Gastrocnemius medialis (tissue), 4 donors: ENCODE data around the gene GSTP1. TPM values are rescaled to one million over a fixed set of nuclear protein-coding genes. Genes with fewer than 3 reads are reported as not detected.
"Not testable (repeated sequence)": the region's sequence is repeated elsewhere in the genome, so short reads cannot be mapped to it uniquely, and the experiment has no call there.

ENCODE experiments used
- ATAC-seq, 2 donors: fragments of 150-250 bp; one replicate each; pipeline ENCODE4 v1.9.1; 2016
- DNase-seq, 2 donors: peaks; one replicate each; pipeline ENCODE4 v3.0.0-alpha.2; 2019
- H3K27ac ChIP-seq, 4 donors: fragments of 200-600 bp; sonication (generic); 1 replicate in 1 of 4; 2 replicates in 3 of 4; pipeline ENCODE4 v1.5.1; 2016 to 2018; ENCODE audit warnings: mild to moderate bottlenecking in 2 of 4, moderate library complexity in 1 of 4
- H3K27me3 ChIP-seq, 3 donors: fragments of 200-600 bp; sonication (generic) in 2 of 3; 1 replicate in 1 of 3; 2 replicates in 2 of 3; pipeline versions ENCODE4 v1.5.1 to v1.6.0; 2016 to 2019; ENCODE audit warnings: mild to moderate bottlenecking in 1 of 3, moderate library complexity in 1 of 3
- H3K36me3 ChIP-seq, 2 donors: fragments of 200-600 bp; sonication (generic) in 1 of 2; one replicate each; pipeline ENCODE4 v1.5.1; 2017 to 2018
- H3K4me1 ChIP-seq, 2 donors: fragments of 200-600 bp; sonication (generic) in 1 of 2; one replicate each; pipeline ENCODE4 v1.5.1; 2016 to 2017; ENCODE audit warnings: mild to moderate bottlenecking in 2 of 2
- H3K4me3 ChIP-seq, 4 donors: fragments of 200-600 bp; sonication (generic) in 3 of 4; 1 replicate in 1 of 4; 2 replicates in 3 of 4; pipeline ENCODE4 v1.5.1; 2016 to 2019; ENCODE audit warnings: mild to moderate bottlenecking in 2 of 4
- H3K9me3 ChIP-seq, 3 donors: fragments of 200-600 bp; sonication (generic) in 2 of 3; 1 replicate in 1 of 3; 2 replicates in 2 of 3; pipeline ENCODE4 v1.5.1; 2016 to 2019
- POLR2A ChIP-seq, 2 donors: fragments of 450-650 bp; IDR thresholded peaks; one replicate each; pipeline ENCODE4 v1.6.1; 2017; ENCODE audit warnings: antibody characterized with exemption in 2 of 2, mild to moderate bottlenecking in 2 of 2, moderate library complexity in 2 of 2
- in situ Hi-C, 4 donors: fragments of 200-750 bp; cut with MboI; loops; one replicate each; pipeline versions ENCODE4 v1.15.0 to v1.8.0; 2017; ENCODE audit warnings: low sequenced_read_pairs in 4 of 4
- intact Hi-C: fragments of 100-400 bp; cut with DNase I; formaldehyde crosslinking; loops from one replicate; pipeline ENCODE4 v1.15.1; 2023; ENCODE audit warnings: low total_unique reads
- total RNA-seq, 4 donors: library from RNA; depleted of rRNA; stranded (reverse); fragments of >200 nt; gene quantifications; one replicate each; pipeline versions ENCODE4 v1.1.0 to v1.2.3, GENCODE V29; 2016
- TF ChIP-seq, protein P1 (sequence below), 5 experiments: fragments of 450-650 bp in 3 of 5; fragments of 200-600 bp in 2 of 5; sonication (generic) in 2 of 5; IDR thresholded peaks in 4 of 5; conservative IDR thresholded peaks in 1 of 5; 1 replicate in 4 of 5; 2 replicates in 1 of 5; pipeline ENCODE4 v1.5.1; 2016 to 2019; ENCODE audit warnings: antibody characterized with exemption in 5 of 5, mild to moderate bottlenecking in 3 of 5, moderate library complexity in 3 of 5

The GSTP1 gene
- total RNA-seq, 4 donors from 2014 or later: 316 to 866 (median 549) TPM

DNA sequence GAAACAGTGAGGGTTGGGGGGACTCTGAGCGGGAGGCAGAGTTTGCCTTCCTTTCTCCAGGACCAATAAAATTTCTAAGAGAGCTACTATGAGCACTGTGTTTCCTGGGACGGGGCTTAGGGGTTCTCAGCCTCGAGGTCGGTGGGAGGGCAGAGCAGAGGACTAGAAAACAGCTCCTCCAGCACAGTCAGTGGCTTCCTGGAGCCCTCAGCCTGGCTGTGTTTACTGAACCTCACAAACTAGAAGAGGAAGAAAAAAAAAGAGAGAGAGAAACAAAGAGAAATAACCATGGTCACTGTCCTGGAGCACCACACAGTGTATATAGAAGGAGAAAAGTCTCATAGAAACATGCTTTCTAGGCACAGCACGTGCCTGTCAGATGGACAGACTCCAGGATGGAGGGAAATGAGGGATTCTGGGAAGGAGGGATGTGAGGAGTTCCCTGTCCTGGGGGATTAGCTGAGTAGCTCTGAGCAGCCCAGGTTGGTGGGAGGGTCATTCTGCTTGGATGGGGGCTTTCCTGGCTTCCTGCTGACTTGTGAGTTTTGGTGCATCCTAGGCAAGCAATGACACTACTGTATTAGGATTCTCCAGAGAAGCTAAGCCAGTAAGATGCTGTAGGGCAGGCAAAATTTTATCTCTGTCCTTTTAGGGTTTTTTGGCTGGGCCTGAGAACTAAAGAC, 3.1 kb downstream of the GSTP1 start:
- intact Hi-C loops: loop anchor here (10.0 kb wide), 3 partner anchors 162 to 472 kb away; partner anchors contain the start of genes KDM2A, NDUFS8, RPS6KB2 and TCIRG1
- DNase-seq (no peak), ATAC-seq (no peak)
- H3K4me1 ChIP-seq: peaks cover 12 to 16% of the 10 kb centered on the region in 2 donors
- peaks cover 0 to 40% of the 10 kb centered on the region in 2 donors for H3K36me3 ChIP-seq
- H3K9me3 ChIP-seq: no peaks in the 10 kb centered on the region
- H3K27ac ChIP-seq: peak overlapping the region in 1 of 4 donors; percentile 41
- no peak for TF ChIP-seq POLR2A (IDR thresholded peaks at IDR 0.05)
- TF ChIP-seq, protein P1, sequence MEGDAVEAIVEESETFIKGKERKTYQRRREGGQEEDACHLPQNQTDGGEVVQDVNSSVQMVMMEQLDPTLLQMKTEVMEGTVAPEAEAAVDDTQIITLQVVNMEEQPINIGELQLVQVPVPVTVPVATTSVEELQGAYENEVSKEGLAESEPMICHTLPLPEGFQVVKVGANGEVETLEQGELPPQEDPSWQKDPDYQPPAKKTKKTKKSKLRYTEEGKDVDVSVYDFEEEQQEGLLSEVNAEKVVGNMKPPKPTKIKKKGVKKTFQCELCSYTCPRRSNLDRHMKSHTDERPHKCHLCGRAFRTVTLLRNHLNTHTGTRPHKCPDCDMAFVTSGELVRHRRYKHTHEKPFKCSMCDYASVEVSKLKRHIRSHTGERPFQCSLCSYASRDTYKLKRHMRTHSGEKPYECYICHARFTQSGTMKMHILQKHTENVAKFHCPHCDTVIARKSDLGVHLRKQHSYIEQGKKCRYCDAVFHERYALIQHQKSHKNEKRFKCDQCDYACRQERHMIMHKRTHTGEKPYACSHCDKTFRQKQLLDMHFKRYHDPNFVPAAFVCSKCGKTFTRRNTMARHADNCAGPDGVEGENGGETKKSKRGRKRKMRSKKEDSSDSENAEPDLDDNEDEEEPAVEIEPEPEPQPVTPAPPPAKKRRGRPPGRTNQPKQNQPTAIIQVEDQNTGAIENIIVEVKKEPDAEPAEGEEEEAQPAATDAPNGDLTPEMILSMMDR (IDR thresholded peaks at IDR 0.05 in 4 of 5, conservative IDR thresholded peaks at IDR 0.05 in 1 of 5): no peak
- no peak overlapping the region for H3K4me3 ChIP-seq
- no peaks in the 10 kb centered on the region for H3K27me3 ChIP-seq
- in situ Hi-C loops: no loop called here

DNA sequence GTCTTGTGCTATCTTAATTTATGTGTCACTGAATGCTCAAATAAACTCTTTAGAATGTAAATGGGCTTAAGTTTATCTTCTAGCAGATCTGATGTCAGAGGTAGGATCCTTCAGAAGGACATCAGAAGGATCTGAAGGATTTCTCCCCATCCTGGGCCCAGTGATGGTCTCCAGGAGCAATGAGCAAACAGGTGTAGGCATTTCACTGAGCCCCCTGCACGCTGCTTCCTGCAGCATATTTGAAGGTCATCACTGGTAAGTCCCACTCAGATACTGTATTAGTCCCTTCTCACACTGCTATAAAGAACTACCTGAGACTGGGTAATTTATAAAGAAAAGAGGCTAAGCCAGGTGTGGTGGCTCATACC, 4.5 kb downstream of the GSTP1 start:
- Histone ChIP-seq H3K4me1 (peaks cover 6 to 8% of the 10 kb centered on the region in 2 donors), H3K27ac (no peak overlapping the region), H3K36me3 (peaks cover 0 to 40% of the 10 kb centered on the region in 2 donors), H3K9me3 (no peaks in the 10 kb centered on the region), H3K4me3 (no peak overlapping the region), H3K27me3 (no peaks in the 10 kb centered on the region)
- no peak for TF ChIP-seq POLR2A (IDR thresholded peaks at IDR 0.05)
- TF ChIP-seq, protein P1 (IDR thresholded peaks at IDR 0.05 in 4 of 5, conservative IDR thresholded peaks at IDR 0.05 in 1 of 5): no peak
- intact Hi-C loops (loop anchor here (10.0 kb wide), 3 partner anchors 163 to 473 kb away; partner anchors contain the start of genes KDM2A, NDUFS8, RPS6KB2 and TCIRG1), in situ Hi-C loops (no loop called here)
- DNase-seq: no peak
- no peak for ATAC-seq

DNA sequence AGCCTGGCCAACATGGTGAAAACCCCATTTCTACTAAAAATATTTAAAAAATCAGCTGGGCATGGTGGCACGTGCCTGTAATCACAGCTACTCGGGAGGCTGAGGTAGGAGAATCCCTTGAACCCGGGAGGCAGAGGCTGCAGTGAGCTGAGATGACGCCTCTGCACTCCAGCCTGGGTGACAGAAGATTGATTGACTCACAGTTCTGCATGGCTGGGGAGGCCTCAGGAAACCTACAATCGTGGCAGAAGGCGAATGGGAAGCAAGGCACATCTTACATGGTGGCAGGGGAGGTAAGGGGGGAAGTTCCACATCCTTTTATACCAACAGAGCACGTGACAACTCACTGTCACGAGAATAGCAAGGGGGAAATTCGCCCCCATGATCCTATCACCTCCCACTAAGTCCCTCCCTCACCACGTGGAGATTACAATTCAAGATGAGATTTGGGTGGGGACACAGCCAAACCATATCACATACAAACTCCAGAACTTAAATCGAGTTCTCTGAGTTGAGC, 5.3 kb downstream of the GSTP1 start:
- H3K4me1 ChIP-seq, DNase-seq, H3K27me3 ChIP-seq, H3K4me3 ChIP-seq, H3K9me3 ChIP-seq, H3K27ac ChIP-seq, ATAC-seq, in situ Hi-C loops: not testable (repeated sequence)
- intact Hi-C loops: loop anchor here (10.0 kb wide), 3 partner anchors 164 to 474 kb away; partner anchors contain the start of genes KDM2A, NDUFS8, RPS6KB2 and TCIRG1
- H3K36me3 ChIP-seq: peaks cover 0 to 40% of the 10 kb centered on the region in 2 donors

DNA sequence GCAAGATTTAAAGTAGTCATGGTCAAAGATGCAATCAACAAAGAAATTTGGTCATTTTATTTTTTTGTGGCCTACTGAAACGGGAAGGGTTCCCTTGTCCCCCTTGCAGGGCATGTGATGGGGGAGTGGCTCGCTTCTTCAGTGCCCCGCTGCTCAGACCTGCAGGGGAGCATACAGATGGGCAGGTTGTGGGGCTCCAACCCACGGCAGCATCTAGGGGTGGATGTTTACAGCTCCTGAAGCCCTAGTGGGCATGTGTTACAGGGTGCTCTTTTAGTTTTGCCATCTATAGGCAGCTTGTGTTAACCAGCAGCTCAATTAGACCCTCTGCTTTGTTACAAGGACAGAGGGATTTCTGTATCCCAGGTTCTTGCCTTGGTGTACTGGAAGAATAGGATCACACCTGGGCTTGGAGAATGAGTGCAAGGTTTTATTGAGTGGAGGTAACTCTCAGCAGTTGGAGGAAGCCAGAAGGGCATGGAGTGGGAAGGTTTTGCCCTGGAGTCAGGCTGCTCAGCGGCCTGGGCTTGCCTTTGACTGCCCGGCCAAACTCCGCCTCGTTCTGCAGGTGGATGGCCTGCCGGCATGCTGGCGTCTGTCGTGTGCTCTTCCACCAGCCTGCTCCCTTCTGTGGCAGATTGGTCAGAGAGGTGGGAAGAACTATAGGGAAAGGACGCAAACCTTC, 9.4 kb downstream of the GSTP1 start:
- Histone ChIP-seq H3K27me3 (no peaks in the 10 kb centered on the region), H3K9me3 (no peaks in the 10 kb centered on the region), H3K4me1 (no peaks in the 10 kb centered on the region), H3K4me3 (no peak overlapping the region), H3K27ac (no peak overlapping the region), H3K36me3 (peaks cover 0 to 10% of the 10 kb centered on the region in 2 donors)
- TF ChIP-seq, protein P1 (IDR thresholded peaks at IDR 0.05 in 4 of 5, conservative IDR thresholded peaks at IDR 0.05 in 1 of 5): no peak
- no peak for TF ChIP-seq POLR2A (IDR thresholded peaks at IDR 0.05)
- in situ Hi-C loops (no loop called here), intact Hi-C loops (no loop called here)
- ATAC-seq (no peak), DNase-seq (no peak)

DNA sequence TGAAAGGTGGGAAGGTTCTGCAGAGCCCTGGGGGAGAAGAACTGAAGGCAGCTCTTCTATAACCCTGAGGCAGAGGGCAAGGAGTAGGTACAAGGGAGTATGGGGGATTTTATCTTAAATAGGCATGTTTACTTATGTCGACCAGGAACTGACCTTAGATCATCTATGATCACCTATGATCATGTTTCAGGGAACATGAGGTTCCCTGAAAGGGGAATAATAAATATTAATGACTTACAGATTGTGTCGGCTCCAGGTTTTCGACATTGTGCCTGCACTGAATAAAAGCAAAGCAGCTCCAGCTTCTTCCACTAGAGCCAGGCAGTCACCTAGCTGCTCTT, 9.9 kb downstream of the GSTP1 start:
- Histone ChIP-seq H3K27ac (no peak overlapping the region), H3K9me3 (no peaks in the 10 kb centered on the region), H3K4me1 (no peaks in the 10 kb centered on the region), H3K4me3 (no peak overlapping the region), H3K36me3 (peaks cover 0 to 5% of the 10 kb centered on the region in 2 donors), H3K27me3 (no peaks in the 10 kb centered on the region)
- in situ Hi-C loops (no loop called here), intact Hi-C loops (no loop called here)
- TF ChIP-seq POLR2A (IDR thresholded peaks at IDR 0.05): no peak
- TF ChIP-seq, protein P1 (IDR thresholded peaks at IDR 0.05 in 4 of 5, conservative IDR thresholded peaks at IDR 0.05 in 1 of 5): no peak
- ATAC-seq (no peak), DNase-seq (no peak)
